22Rv1 (cell line): ENCODE measurements around the gene TNNT2.

Source experiments
- H3K27ac ChIP-seq: fragments of 450-650 bp; 2 replicates; pipeline ENCODE4 v1.5.1; 2017
- ZFX ChIP-seq: fragments of 450-650 bp; IDR thresholded peaks from 2 replicates; pipeline ENCODE4 v1.6.1; 2017; ENCODE audit warnings: antibody characterized with exemption, borderline replicate concordance
- TF ChIP-seq, protein P1 (sequence below): fragments of 450-650 bp; IDR thresholded peaks from 2 replicates; pipeline ENCODE4 v1.5.1; 2017; ENCODE audit warnings: mild to moderate bottlenecking

Gene TNNT2

DNA sequence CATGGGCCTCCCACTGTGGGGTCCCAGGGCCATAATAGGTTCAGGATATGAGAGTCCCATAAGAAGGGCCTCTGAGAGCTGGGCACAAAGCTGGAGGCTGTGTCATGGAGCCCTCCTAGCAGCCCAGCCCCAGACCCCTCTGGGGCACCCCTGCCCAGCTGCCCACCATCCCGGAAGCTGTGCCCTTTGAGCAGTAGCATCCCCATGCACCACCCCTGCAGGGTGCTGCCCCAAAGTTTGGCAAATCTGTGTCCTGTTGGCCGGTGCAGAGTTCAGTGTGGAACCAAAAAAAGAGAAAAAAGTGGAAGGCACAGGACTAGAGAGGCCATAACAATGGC, 17.6 kb downstream of the TNNT2 start:
- TF ChIP-seq, protein P1, sequence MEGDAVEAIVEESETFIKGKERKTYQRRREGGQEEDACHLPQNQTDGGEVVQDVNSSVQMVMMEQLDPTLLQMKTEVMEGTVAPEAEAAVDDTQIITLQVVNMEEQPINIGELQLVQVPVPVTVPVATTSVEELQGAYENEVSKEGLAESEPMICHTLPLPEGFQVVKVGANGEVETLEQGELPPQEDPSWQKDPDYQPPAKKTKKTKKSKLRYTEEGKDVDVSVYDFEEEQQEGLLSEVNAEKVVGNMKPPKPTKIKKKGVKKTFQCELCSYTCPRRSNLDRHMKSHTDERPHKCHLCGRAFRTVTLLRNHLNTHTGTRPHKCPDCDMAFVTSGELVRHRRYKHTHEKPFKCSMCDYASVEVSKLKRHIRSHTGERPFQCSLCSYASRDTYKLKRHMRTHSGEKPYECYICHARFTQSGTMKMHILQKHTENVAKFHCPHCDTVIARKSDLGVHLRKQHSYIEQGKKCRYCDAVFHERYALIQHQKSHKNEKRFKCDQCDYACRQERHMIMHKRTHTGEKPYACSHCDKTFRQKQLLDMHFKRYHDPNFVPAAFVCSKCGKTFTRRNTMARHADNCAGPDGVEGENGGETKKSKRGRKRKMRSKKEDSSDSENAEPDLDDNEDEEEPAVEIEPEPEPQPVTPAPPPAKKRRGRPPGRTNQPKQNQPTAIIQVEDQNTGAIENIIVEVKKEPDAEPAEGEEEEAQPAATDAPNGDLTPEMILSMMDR, result no peak
- no peak for TF ChIP-seq ZFX

DNA sequence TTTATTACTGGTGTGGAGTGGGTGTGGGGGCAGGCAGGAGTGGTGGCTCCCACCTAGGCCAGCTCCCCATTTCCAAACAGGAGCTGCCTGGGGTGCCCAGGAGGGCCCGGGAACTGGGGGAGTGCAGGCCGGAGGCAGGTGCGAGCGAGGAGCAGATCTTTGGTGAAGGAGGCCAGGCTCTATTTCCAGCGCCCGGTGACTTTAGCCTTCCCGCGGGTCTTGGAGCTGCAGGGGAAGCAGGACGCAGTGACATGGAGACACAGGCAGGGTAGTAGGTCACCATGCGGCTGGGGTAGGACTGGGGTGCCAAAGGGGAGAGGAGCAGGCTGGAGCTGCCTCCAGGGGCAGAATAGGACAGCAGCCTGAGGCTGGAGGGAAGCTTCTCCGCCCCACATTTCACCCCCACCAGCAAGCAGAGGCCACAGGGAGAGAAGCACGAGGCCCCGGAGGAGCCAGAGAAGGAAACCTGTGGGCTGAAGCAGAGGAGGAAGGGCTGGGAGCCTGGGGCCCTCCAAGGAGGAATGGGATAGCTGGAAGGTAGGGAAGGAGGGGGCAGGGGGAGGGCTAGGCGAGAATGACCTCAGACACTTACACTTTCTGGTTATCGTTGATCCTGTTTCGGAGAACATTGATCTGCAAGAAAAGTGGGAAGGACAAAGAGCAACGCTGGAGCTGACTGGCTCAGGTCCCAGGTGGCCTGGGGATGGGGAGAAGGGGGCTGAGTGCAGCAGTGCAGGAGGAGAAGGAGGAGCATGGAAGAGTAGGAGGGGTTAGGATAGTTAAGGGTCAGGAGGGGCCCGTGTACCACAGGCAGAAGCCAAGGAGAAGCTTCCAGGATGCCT, 18.2 kb downstream of the TNNT2 start:
- no peak overlapping the region for H3K27ac ChIP-seq
- TF ChIP-seq, protein P1, result no peak
- no peak for TF ChIP-seq ZFX

More for the DNA sequence above, 17.6 kb downstream of the TNNT2 start:
- no peak overlapping the region for H3K27ac ChIP-seq

DNA sequence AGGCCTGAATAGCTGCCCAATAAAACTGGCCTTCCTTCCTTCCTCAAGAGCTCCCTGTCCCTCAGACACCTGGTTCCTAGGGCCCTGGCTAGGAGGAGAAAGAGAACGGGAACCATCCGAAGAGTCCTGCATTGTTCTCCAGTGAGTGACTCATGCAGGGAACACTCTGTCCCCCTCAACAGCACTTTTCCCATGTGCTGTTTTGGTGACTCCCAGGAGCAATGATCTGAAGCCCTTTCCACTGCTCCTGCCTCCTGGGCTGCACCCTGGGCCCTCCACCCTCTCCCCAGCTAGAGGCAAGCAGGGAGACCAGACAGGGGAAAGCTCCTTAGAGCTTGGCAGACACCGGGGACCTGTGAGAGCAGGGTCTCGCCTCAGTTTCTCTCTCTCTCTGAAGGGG, 18.9 kb downstream of the TNNT2 start:
- no peak for TF ChIP-seq ZFX
- TF ChIP-seq, protein P1, result no peak
- H3K27ac ChIP-seq, result no peak overlapping the region

DNA sequence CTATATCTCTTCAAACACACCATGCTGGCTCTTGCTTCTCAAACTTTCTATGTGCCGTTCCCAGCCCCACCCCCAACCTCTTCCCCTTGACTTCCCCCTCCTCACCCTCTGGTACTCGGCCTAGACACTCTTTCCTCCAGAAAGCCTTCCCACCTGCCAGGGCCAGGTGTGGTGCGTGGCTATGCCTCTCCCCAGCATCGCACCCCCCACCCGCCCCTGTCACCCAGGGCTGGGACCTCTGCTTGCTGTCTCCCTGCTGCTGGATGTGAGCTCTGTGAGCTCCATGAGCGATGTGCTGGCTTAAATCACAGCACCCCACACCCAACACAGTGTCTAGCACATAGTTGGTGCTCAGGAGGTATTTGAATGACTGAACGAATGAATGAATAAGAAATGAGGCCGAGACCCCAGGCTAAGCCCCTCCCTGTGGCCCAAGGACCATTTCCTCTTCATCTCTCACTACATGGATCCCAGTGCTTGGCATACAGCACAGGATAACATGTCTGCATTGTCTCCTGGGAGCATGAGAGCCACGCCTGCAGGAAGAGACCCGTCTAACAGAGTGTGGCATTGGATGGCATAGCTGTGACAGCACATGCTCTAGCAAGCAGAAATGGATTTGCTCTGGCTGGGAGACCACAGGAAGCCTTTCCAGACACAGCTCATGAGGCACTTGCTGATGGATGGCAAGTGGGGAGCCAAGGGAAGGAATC, 19.7 kb downstream of the TNNT2 start:
- TF ChIP-seq, protein P1, result no peak
- no peak for TF ChIP-seq ZFX
- no peak overlapping the region for H3K27ac ChIP-seq

DNA sequence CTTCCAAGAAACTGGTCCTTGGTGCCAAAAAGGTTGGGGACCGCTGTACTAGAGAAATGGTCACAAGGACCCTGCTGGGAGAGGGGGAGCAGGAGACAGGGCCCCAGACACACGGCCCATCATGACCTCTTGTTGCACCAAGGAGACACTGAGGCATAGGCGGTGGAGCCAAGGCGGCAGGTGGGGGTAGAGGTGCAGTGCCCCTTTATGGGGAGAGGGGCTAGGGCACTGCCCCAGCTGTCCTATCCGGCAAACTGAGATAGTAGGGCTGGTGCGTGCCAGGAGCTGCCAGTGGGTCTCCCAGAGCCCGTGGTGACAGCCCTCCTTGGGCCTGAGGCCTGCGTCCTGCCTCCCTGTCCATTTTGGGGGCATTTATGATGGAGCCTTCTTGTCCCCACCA, 20.3 kb downstream of the TNNT2 start:
- TF ChIP-seq ZFX, result no peak
- TF ChIP-seq, protein P1, result no peak
- H3K27ac ChIP-seq, result no peak overlapping the region

DNA sequence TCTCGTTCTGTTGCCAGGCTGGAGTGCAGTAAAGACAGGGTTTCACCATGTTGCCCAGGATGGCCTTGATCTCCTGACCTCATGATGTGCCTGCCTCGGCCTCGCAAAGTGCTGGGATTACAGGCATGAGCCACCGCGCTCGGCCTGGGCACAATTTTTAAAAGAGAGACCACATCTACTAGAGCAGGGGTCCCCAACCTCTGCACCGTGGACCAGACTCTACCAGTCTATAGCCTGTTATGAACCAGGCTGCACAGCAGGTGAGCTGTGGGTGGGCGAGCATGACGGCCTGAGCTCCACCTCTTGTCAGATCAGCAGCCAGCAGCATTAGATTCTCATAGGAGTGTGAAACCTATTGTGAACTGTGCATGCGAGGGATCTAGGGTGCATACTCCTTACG, 20.8 kb downstream of the TNNT2 start:
- TF ChIP-seq, protein P1, result no peak
- no peak for TF ChIP-seq ZFX
- no peak overlapping the region for H3K27ac ChIP-seq

DNA sequence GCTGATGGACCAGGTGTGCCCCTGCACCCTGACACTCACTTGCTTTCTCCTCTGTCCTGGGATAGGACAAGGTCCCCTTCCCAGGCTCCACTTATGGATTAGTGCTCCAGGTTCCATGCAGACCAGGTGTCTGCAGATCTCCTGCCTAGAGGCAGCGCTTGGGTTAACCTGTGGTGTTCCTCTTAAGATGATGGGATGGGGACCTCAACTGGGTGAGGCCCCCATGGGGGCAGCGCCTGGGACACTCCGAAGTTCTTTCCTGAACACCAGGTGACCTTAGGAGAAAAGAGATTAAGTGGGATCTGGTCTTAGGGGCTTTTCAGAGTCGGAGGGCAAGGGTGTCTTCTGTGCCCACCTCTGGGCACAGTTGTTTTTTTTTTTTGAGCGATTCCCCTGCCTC, 21.2 kb downstream of the TNNT2 start:
- TF ChIP-seq ZFX, result no peak
- TF ChIP-seq, protein P1, result no peak

More for the DNA sequence above, 21.2 kb downstream of the TNNT2 start:
- no peak overlapping the region for H3K27ac ChIP-seq
